Activated naive CD4-positive, alpha-beta T cell treated with anti-CD3 and anti-CD28 coated beads for 36 hours (primary cell): ENCODE measurements around the gene RBM18. TPM values are rescaled to one million over a fixed set of nuclear protein-coding genes. Genes with fewer than 3 reads are reported as not detected.

Experiments
- CTCF ChIA-PET: fragments of 350-600 bp; sonication (Branson Sonifier 250); formaldehyde crosslinking; loops from one replicate; lab custom pipeline; 2021; ENCODE audit warnings: antibody characterized with exemption; lab: Charles Lee
- DNase-seq: peaks from one replicate; pipeline ENCODE4 v3.0.0-alpha.2; 2020
- H3K27ac Mint-ChIP-seq: one replicate; pipeline ENCODE4 v1.8.0; 2021; ENCODE audit warnings: mild to moderate bottlenecking, mixed read lengths
- H3K27me3 Mint-ChIP-seq: one replicate; pipeline ENCODE4 v1.8.0; 2021; ENCODE audit warnings: low read depth, mixed read lengths
- H3K36me3 Mint-ChIP-seq: one replicate; pipeline ENCODE4 v1.8.0; 2021; ENCODE audit warnings: low read depth, mixed read lengths
- H3K4me1 Mint-ChIP-seq: one replicate; pipeline ENCODE4 v1.8.0; 2021; ENCODE audit warnings: low read depth, mixed read lengths
- H3K4me3 Mint-ChIP-seq: one replicate; pipeline ENCODE4 v1.8.0; 2021; ENCODE audit warnings: mild to moderate bottlenecking, moderate library complexity, mixed read lengths
- H3K9me3 Mint-ChIP-seq: one replicate; pipeline ENCODE4 v1.8.0; 2021; ENCODE audit warnings: mixed read lengths
- intact Hi-C: fragments of 100-400 bp; cut with micrococcal nuclease; formaldehyde crosslinking; loops from one replicate; pipeline ENCODE4 v1.15.1; 2023
- total RNA-seq, 2 experiments: library from RNA; stranded (reverse); gene quantifications; one replicate each; pipeline ENCODE4 v1.2.3, GENCODE V29; 2021

Gene RBM18
- total RNA-seq, 2 experiments from 2014 or later: 25.8 to 25.9 TPM

DNA sequence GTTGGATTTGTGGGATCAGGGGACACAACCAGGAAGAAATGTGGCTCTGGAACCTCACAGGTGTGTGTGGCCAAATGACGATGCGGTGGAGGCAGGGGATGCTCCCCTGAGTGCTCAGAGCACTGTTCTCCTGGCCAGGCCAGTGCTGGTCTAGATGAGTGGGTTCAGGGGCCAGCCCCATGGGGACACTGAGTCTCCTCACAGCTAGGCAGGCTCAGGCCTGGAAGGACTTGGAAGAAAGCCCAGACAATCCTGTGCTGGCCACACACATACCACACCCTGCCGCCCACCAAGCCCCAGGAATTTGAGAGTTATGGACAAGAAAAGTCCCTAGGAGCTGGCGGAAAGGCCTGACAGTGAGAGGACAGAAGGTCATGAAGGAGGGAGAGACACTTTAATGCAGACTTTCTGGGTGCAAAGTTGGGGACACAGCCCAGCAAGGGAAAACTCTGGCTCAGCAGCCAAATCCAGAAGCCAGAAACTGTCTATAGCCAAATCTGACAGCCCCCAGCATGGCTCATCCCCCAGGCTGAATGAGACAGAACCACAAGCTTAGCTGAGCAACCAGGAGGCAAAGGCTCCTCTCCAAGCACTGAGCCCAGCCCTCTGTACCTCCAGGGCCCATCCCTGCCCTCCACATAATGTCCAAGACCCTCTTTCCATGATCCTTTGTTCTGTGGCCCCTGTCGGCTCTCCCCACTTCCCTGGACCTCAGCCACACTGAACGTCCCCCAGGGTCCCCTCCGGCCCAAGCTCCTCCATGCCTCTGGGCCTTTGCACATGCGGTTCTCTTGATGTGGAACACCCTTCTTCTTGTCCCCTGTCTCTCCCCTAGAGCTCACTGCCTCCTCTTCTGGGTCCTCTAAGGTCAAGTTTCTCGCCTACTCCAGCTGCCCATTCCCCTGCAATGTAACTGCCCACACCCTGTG, 58.3 kb downstream of the RBM18 start:
- H3K27me3 Mint-ChIP-seq: peaks cover 16% of the 10 kb centered on the region
- no peaks in the 10 kb centered on the region for H3K9me3 Mint-ChIP-seq
- no peaks in the 10 kb centered on the region for H3K4me1 Mint-ChIP-seq
- DNase-seq: no peak
- no peaks in the 10 kb centered on the region for H3K36me3 Mint-ChIP-seq
- intact Hi-C loops: no loop called here
- no peak overlapping the region for H3K27ac Mint-ChIP-seq
- CTCF ChIA-PET: no interaction called here
- no peak overlapping the region for H3K4me3 Mint-ChIP-seq

- no peaks in the 10 kb centered on the region for H3K36me3 Mint-ChIP-seq
- H3K4me3 Mint-ChIP-seq: no peak overlapping the region
- CTCF ChIA-PET: interaction anchor here (0.5 kb wide), 1 partner anchor 25 kb away, joined by 4 read pairs; no protein-coding TSS in a partner anchor
- H3K4me1 Mint-ChIP-seq: no peaks in the 10 kb centered on the region
- H3K9me3 Mint-ChIP-seq: no peaks in the 10 kb centered on the region
- no peak overlapping the region for H3K27ac Mint-ChIP-seq
- H3K27me3 Mint-ChIP-seq: peaks cover 6% of the 10 kb centered on the region
- intact Hi-C loops: no loop called here
- no peak for DNase-seq
Observed at GRCh38 chr9:122205176-122205575, 59.5 kb downstream of the RBM18 start.

- Mint-ChIP-seq H3K27ac (no peak overlapping the region), H3K27me3 (peaks cover 3% of the 10 kb centered on the region), H3K4me3 (no peak overlapping the region), H3K4me1 (no peaks in the 10 kb centered on the region), H3K9me3 (no peaks in the 10 kb centered on the region), H3K36me3 (no peaks in the 10 kb centered on the region)
- no peak for DNase-seq
- intact Hi-C loops: no loop called here
- CTCF ChIA-PET: interaction anchor here (0.5 kb wide), 1 partner anchor 25 kb away, joined by 4 read pairs; no protein-coding TSS in a partner anchor
Observed at GRCh38 chr9:122204491-122204890, 60.1 kb downstream of the RBM18 start.

GRCh38 chr9:122204055-122204454, 60.6 kb downstream of the RBM18 start:
- intact Hi-C loops: no loop called here
- no peak overlapping the region for H3K4me3 Mint-ChIP-seq
- CTCF ChIA-PET: interaction anchor here (0.6 kb wide), 1 partner anchor 257 kb away, joined by 3 read pairs; no protein-coding TSS in a partner anchor

DNA sequence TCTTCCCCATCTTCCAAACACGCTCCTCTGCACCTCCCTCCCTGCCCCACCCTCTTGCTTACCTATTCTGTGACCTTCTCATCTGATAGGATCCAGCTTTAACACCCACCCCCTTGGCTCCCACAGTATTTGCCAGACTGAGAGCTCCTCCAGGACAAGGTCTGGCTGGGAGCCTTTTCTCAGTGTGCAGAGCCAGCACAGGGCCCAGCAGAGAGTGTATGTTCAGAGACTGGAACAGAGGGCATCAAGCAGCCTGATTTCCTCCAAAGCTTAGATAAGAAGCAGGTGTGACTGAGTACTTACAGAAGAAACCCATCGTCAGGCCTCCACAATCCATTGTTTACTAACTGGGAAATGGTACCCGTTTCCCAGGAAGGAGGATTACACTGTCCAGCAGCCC, 62.5 kb downstream of the RBM18 start:
- CTCF ChIA-PET: interaction anchor here (0.6 kb wide), 1 partner anchor 52 kb away, joined by 5 read pairs; no protein-coding TSS in a partner anchor
- H3K9me3 Mint-ChIP-seq: no peaks in the 10 kb centered on the region
- H3K4me3 Mint-ChIP-seq: no peak overlapping the region
- no peaks in the 10 kb centered on the region for H3K4me1 Mint-ChIP-seq
- no peaks in the 10 kb centered on the region for H3K27me3 Mint-ChIP-seq
- no peaks in the 10 kb centered on the region for H3K36me3 Mint-ChIP-seq
- intact Hi-C loops: no loop called here
- no peak for DNase-seq
- no peak overlapping the region for H3K27ac Mint-ChIP-seq

More at GRCh38 chr9:122204055-122204454, 60.6 kb downstream of the RBM18 start:
- no peak for DNase-seq
- H3K27me3 Mint-ChIP-seq: peaks cover 3% of the 10 kb centered on the region
- no peaks in the 10 kb centered on the region for H3K4me1 Mint-ChIP-seq
- H3K36me3 Mint-ChIP-seq: no peaks in the 10 kb centered on the region
- H3K27ac Mint-ChIP-seq: no peak overlapping the region
- H3K9me3 Mint-ChIP-seq: no peaks in the 10 kb centered on the region

GRCh38 chr9:122201641-122202040, 63.0 kb downstream of the RBM18 start:
- CTCF ChIA-PET: interaction anchor here (0.6 kb wide), 1 partner anchor 51 kb away, joined by 5 read pairs; no protein-coding TSS in a partner anchor
- Mint-ChIP-seq H3K9me3 (no peaks in the 10 kb centered on the region), H3K4me3 (no peak overlapping the region), H3K27ac (no peak overlapping the region), H3K27me3 (no peaks in the 10 kb centered on the region), H3K4me1 (no peaks in the 10 kb centered on the region), H3K36me3 (no peaks in the 10 kb centered on the region)
- intact Hi-C loops: no loop called here
- DNase-seq: no peak

- intact Hi-C loops: no loop called here
- no peak for DNase-seq
- H3K4me3 Mint-ChIP-seq: no peak overlapping the region
- no peaks in the 10 kb centered on the region for H3K9me3 Mint-ChIP-seq
- H3K27me3 Mint-ChIP-seq: no peaks in the 10 kb centered on the region
- H3K4me1 Mint-ChIP-seq: no peaks in the 10 kb centered on the region
- no peaks in the 10 kb centered on the region for H3K36me3 Mint-ChIP-seq
- H3K27ac Mint-ChIP-seq: no peak overlapping the region
- CTCF ChIA-PET: no interaction called here
Observed at GRCh38 chr9:122200960-122201595, 63.6 kb downstream of the RBM18 start.

GRCh38 chr9:122197882-122198281, 66.8 kb downstream of the RBM18 start:
- Mint-ChIP-seq H3K9me3 (no peaks in the 10 kb centered on the region), H3K4me1 (no peaks in the 10 kb centered on the region), H3K27me3 (peaks cover 3% of the 10 kb centered on the region), H3K27ac (no peak overlapping the region), H3K4me3 (no peak overlapping the region), H3K36me3 (no peaks in the 10 kb centered on the region)
- CTCF ChIA-PET: no interaction called here
- intact Hi-C loops: loop anchor here (10.0 kb wide), 1 partner anchor 73 kb away; no protein-coding TSS in a partner anchor
- DNase-seq: no peak

DNA sequence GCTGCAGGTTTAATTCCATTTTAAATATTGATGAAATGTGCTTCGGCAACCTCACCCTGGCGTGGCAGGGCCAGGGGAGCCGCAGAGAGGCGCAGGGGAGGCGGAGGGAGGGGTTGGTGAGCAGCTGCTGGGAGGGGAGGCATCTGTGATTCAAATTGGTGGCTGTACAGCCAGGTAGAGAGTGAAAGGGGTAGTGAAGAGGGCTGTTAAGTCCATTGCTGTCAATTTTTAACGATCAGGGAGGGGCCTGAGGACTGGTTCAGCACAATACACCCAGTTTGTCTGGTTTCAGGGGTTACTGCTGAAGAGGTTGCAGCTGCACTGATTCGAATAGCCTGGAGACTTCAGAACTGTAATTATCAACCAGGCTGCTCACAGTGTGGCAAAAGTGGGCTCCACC, 67.2 kb downstream of the RBM18 start:
- H3K4me3 Mint-ChIP-seq: no peak overlapping the region
- H3K36me3 Mint-ChIP-seq: no peaks in the 10 kb centered on the region
- H3K9me3 Mint-ChIP-seq: no peaks in the 10 kb centered on the region
- CTCF ChIA-PET: no interaction called here
- intact Hi-C loops: loop anchor here (10.0 kb wide), 1 partner anchor 73 kb away; no protein-coding TSS in a partner anchor
- H3K27me3 Mint-ChIP-seq: peaks cover 3% of the 10 kb centered on the region
- no peak overlapping the region for H3K27ac Mint-ChIP-seq
- no peaks in the 10 kb centered on the region for H3K4me1 Mint-ChIP-seq
- DNase-seq: no peak

GRCh38 chr9:122195875-122196274, 68.8 kb downstream of the RBM18 start:
- H3K27ac Mint-ChIP-seq: no peak overlapping the region
- H3K27me3 Mint-ChIP-seq: peaks cover 3% of the 10 kb centered on the region
- CTCF ChIA-PET: no interaction called here
- no peaks in the 10 kb centered on the region for H3K36me3 Mint-ChIP-seq
- H3K4me1 Mint-ChIP-seq: no peaks in the 10 kb centered on the region
- no peak for DNase-seq
- no peaks in the 10 kb centered on the region for H3K9me3 Mint-ChIP-seq
- H3K4me3 Mint-ChIP-seq: no peak overlapping the region
- intact Hi-C loops: loop anchor here (10.0 kb wide), 1 partner anchor 71 kb away; no protein-coding TSS in a partner anchor

DNA sequence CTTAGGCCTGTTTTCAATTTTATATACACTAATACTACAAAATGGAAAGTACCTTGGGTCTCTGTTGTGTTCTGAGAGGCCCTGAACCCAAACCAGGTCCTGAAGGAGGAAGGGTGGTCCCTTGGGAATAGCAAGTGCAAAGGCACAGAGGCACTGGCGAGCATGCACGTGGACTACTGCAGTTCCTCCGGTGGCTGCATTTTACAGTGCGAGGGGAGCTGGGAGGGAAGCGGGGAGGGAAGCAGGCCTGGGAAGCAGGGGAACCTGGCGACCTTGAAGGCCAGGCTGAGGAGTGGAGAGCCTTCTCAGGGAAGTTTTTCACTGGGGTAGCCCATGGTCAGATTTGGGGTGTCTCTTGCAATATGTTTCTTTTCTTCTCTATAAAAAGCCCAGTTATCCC, 71.0 kb downstream of the RBM18 start:
- Mint-ChIP-seq H3K27me3 (peaks cover 3% of the 10 kb centered on the region), H3K4me3 (no peak overlapping the region)
- CTCF ChIA-PET: no interaction called here

GRCh38 chr9:122192914-122193525, 71.6 kb downstream of the RBM18 start:
- H3K9me3 Mint-ChIP-seq: no peaks in the 10 kb centered on the region
- no peaks in the 10 kb centered on the region for H3K36me3 Mint-ChIP-seq
- intact Hi-C loops: loop anchor here (10.0 kb wide), 1 partner anchor 68 kb away; no protein-coding TSS in a partner anchor
- DNase-seq: no peak
- CTCF ChIA-PET: no interaction called here
- H3K27ac Mint-ChIP-seq: peak overlapping the region; percentile 21
- H3K27me3 Mint-ChIP-seq: peaks cover 3% of the 10 kb centered on the region
- H3K4me1 Mint-ChIP-seq: no peaks in the 10 kb centered on the region
- H3K4me3 Mint-ChIP-seq: no peak overlapping the region

More for the DNA sequence above, 71.0 kb downstream of the RBM18 start:
- intact Hi-C loops: loop anchor here (10.0 kb wide), 1 partner anchor 69 kb away; no protein-coding TSS in a partner anchor
- Mint-ChIP-seq H3K36me3 (no peaks in the 10 kb centered on the region), H3K27ac (no peak overlapping the region), H3K9me3 (no peaks in the 10 kb centered on the region), H3K4me1 (no peaks in the 10 kb centered on the region)
- no peak for DNase-seq
